ENCODE measurements around the gene FBXO5. TPM values are rescaled to one million over a fixed set of nuclear protein-coding genes. Genes with fewer than 3 reads are reported as not detected.

Gene FBXO5
- polyA plus RNA-seq, 1 of the 3 experiments (the other 2 are of a cell fraction), result 12.5 TPM

GRCh38 chr6:152976749-152977148 lies 6.1 kb downstream of the FBXO5 start:
- H3F3A ChIP-seq (replicated peaks; ENCODE audit: insufficient read depth), result peaks cover 31% of the 10 kb centered on the region
- peak overlapping the region; percentile 55; the same call in 1 of the 2 replicates for H3K4me2 ChIP-seq
- peaks cover 69% of the 10 kb centered on the region for H4K20me1 ChIP-seq (ENCODE audit: insufficient read depth)
- no peaks in the 10 kb centered on the region for H3K27me3 ChIP-seq (ENCODE audit: insufficient read depth)
- H2AFZ ChIP-seq (ENCODE audit: low read depth), result no peak overlapping the region
- H3K79me2 ChIP-seq (ENCODE audit: insufficient read depth), result peaks cover 98% of the 10 kb centered on the region
- DNase-seq, result no peak
- no peak for TF ChIP-seq TEAD4 (IDR thresholded peaks at IDR 0.05; ENCODE audit: borderline replicate concordance, insufficient read depth)
- no peak for TF ChIP-seq CTCF (IDR thresholded peaks at IDR 0.05)
- TF ChIP-seq YY1 (IDR thresholded peaks at IDR 0.05; ENCODE audit: low read depth), result no peak
- TF ChIP-seq MEF2A (IDR thresholded peaks at IDR 0.05; ENCODE audit: borderline replicate concordance, low read depth), result no peak
- TF ChIP-seq GABPA (IDR thresholded peaks at IDR 0.05; ENCODE audit: low read depth), result no peak
- no peak for TF ChIP-seq MXI1 (IDR thresholded peaks at IDR 0.05; ENCODE audit: low read depth, low read length)
- TF ChIP-seq NRF1 (IDR thresholded peaks at IDR 0.05; ENCODE audit: low read depth, low read length), result no peak
- H3K9me3 ChIP-seq, result peaks cover 1% of the 10 kb centered on the region; the same call in 1 of the 2 replicates
- H3K36me3 ChIP-seq (replicated peaks in 1 of 2; ENCODE audit: control insufficient read depth in 1 of 2, insufficient read depth in 2 of 2, low read length in 1 of 2), result peaks cover 45 to 53% of the 10 kb centered on the region in 2 experiments
- peaks cover 19 to 24% of the 10 kb centered on the region in 2 experiments; a peak in 3 of 4 replicates for H3K4me1 ChIP-seq (ENCODE audit: control insufficient read depth in 1 of 2, insufficient read depth in 2 of 2, low read depth in 1 of 2, low read length in 1 of 2)
- H3K9me2 ChIP-seq, result no peaks in the 10 kb centered on the region
- H3K9ac ChIP-seq, result no peak overlapping the region
- ChIA-PET POLR2A (no interaction called here), CTCF (interaction anchor here (0.7 to 2.3 kb wide), 2 partner anchors 22 to 79 kb away, joined by 3 to 10 read pairs; no protein-coding TSS in a partner anchor)
- peak overlapping the region in 1 of 2 experiments; percentile 17; a peak in 1 of 4 replicates for H3K27ac ChIP-seq (ENCODE audit: low read depth in 2 of 2, low read length in 1 of 2)
- WGBS (ENCODE audit: low lambda C conversion rate), result 69% methylated on average over 1 of the region's 1 CpG
- no peak overlapping the region for H3K4me3 ChIP-seq (ENCODE audit: low read depth in 2 of 2, low read length in 1 of 2)

GRCh38 chr6:152975204-152975915 lies 7.5 kb downstream of the FBXO5 start:
- Histone ChIP-seq H3K9ac (no peak overlapping the region), H3K4me2 (no peak overlapping the region; the same call in 1 of the 2 replicates), H4K20me1 (ENCODE audit: insufficient read depth) (peaks cover 59% of the 10 kb centered on the region), H3K27ac (ENCODE audit: low read depth in 2 of 2, low read length in 1 of 2) (no peak overlapping the region; a peak in 1 of 4 replicates), H3K4me1 (ENCODE audit: control insufficient read depth in 1 of 2, insufficient read depth in 2 of 2, low read depth in 1 of 2, low read length in 1 of 2) (peaks cover 19 to 22% of the 10 kb centered on the region in 2 experiments; a peak in 3 of 4 replicates), H3F3A (replicated peaks; ENCODE audit: insufficient read depth) (peaks cover 45% of the 10 kb centered on the region), H3K9me3 (peaks cover 7% of the 10 kb centered on the region), H3K9me2 (no peaks in the 10 kb centered on the region), H3K27me3 (ENCODE audit: insufficient read depth) (no peaks in the 10 kb centered on the region), H3K36me3 (replicated peaks in 1 of 2; ENCODE audit: control insufficient read depth in 1 of 2, insufficient read depth in 2 of 2, low read length in 1 of 2) (peaks cover 59 to 67% of the 10 kb centered on the region in 2 experiments), H2AFZ (ENCODE audit: low read depth) (no peak overlapping the region), H3K4me3 (ENCODE audit: low read depth in 2 of 2, low read length in 1 of 2) (no peak overlapping the region), H3K79me2 (ENCODE audit: insufficient read depth) (peaks cover 93% of the 10 kb centered on the region)
- no peak for TF ChIP-seq CHD2 (IDR thresholded peaks at IDR 0.05; ENCODE audit: low read length, partially characterized antibody)
- TF ChIP-seq GABPA (IDR thresholded peaks at IDR 0.05; ENCODE audit: low read depth), result no peak
- no peak for TF ChIP-seq YY1 (IDR thresholded peaks at IDR 0.05; ENCODE audit: low read depth)
- TF ChIP-seq RFX5 (IDR thresholded peaks at IDR 0.05; ENCODE audit: low read length), result no peak
- TF ChIP-seq NRF1 (IDR thresholded peaks at IDR 0.05; ENCODE audit: low read depth, low read length), result no peak
- TF ChIP-seq SMC3 (IDR thresholded peaks at IDR 0.05; ENCODE audit: low read depth, low read length), result no peak
- TF ChIP-seq EZH2phosphoT487 (IDR thresholded peaks at IDR 0.05; ENCODE audit: borderline replicate concordance, low read depth), result no peak
- no peak for TF ChIP-seq TEAD4 (IDR thresholded peaks at IDR 0.05; ENCODE audit: borderline replicate concordance, insufficient read depth)
- TF ChIP-seq USF1 (IDR thresholded peaks at IDR 0.05; ENCODE audit: borderline replicate concordance, low read depth), result no peak
- no peak for TF ChIP-seq ZBTB33 (IDR thresholded peaks at IDR 0.05; ENCODE audit: borderline replicate concordance, low read depth)
- no peak for TF ChIP-seq CTCF (IDR thresholded peaks at IDR 0.05)
- TF ChIP-seq TCF12 (IDR thresholded peaks at IDR 0.05), result no peak
- ChIA-PET POLR2A (no interaction called here), CTCF (no interaction called here)
- WGBS (ENCODE audit: low lambda C conversion rate), result 95% methylated on average over 4 of the region's 4 CpGs
- DNase-seq, result no peak
